NCI-H1092 treated with DMSO at 0.1 percent for 48 hours (cell line): ENCODE data around the gene CASK.

Experiments
- DNase-seq: peaks from one replicate; lab custom pipeline; 2025; lab: John Stamatoyannopoulos, UW

The CASK gene

DNA sequence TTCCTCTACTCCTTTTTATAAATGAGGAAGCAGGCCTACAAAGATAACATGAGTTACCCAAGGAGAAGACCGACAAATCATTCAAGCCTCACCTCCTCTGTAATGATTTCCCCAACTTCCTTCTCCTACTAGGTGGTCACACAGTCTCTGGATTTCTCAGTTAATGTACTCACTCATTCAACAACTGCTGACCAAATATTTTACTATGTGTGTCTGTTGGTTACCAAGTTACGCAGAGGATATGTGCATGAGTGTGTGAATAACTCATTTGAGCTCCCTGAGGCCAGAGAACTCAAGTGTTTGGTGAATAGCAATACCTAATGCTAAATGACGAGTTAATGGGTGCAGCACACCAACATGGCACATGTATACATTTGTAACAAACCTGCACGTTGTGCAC is 10.4 kb downstream of the CASK start:
- no peak for DNase-seq

DNA sequence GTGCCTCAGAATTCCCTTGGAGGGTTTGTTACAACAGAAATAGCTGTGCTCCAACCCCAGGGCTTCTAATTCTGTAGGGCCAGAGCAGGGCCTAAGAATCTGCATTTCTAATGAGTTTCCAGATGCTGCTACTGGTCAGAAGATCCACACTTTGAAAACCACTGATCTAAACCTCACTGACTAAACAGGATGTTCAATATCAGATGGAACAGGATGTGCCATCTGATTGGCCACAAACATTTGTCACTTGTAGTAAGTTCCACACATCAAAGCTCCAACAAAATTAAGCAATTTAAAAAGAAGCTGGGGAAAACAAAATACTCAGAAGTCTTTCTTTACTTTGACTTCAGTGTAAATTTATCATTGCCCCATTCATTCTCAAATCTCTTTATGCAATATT is 14.3 kb downstream of the CASK start:
- DNase-seq: no peak

DNA sequence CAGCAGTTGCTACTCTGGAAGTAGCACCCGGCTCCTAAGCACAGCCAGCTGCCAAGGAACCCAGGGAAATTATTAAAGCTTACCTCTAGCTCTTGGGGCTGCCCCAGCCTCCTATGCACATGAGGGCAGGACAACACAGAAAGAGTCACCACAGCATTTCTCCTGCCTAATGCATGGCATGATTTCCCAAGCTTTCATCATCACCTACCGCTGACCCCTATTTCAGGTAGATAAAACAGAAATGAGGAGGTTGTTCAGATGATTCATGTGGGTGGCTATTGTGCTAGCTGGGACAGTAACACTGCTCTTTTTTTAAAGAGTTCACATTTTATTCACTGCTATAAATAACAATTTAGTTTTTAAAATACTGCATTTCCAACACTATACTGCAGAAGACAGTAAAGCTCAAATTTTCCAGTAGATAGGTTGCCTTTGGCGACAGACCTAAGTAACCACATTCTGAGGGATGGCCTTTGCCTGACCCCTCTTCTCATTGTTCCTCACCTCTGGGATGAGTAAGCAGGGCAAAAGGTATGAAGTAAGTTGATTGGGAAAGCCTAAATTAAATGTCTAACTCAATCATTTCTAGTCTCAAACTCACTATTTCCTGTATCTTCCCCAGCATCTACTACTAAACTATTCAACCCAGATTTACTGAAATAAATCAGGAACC is 16.7 kb downstream of the CASK start:
- no peak for DNase-seq

DNA sequence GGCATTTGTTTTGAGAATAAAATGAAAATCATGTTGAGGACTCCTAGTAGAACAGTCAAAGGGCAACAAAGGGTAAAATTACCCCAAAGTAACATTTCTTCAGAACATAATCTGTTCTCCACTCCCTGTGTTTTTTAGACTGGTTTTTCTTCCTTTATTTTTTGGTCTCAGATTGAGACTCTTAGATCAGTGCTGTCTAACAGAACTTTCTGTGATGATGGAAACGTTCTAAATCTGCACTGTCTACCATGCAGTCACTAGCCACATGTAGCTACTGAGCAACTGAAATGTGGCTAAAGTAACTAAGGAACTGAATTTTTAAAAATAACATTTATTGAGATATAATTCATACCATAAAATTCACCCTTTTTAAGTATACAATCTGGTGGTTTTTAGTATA is 19.8 kb downstream of the CASK start:
- DNase-seq: no peak

DNA sequence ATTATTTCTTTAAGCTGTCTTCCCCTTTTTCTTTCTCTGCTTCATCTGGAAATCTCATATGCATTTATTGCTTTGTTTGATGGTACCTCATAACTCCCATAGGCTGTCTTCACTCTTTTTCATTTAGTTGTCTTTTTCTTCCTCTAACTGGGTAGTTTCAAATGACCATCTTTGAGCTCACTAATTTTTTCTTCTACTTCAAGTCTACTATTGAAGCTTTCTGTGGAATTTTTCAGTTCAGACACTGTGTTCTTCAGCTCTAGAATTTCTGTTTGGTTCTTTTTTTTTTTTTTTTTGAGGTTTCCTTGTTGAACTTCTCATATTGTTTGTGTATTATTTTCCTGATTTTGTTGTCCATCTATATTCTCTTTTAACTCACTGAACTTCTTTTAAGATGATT is 23.0 kb downstream of the CASK start:
- DNase-seq: no peak

DNA sequence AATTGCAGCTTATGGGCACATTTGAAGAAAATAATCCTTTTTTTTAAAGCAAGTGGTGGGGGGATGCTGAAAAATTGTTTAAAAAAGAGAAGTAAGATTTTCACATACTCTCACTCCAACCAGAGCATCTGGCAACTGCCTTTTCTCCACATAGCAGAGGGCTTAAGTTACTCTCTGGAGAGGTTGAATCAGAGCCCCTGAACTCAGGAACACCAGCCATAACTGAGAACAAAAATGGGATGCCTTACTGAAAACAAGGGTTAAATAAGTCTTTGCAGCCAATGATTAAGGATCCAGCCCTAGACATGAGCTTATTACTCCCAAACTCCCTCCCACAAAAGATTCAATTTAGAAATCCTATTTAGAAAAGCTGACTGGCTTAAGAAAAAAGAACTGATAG is 27.5 kb downstream of the CASK start:
- DNase-seq: no peak

DNA sequence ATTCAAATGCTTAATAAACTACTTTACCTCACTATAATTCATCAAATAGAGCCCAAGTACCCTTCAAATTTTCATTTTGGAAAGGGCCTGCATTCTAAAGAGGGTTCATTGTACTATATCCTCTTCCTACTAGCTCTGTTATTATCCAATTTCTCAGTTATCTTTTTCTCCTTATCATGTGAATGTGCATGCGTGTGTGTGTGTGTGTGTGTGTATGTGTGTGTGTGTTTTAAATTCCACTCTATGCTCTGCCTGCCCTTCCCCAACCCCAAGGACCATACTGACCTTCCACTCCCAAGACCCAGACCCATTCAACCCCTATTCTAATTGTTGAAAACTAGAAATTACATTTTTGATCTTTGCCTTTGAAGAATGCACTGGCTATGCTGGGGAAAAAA is 33.3 kb downstream of the CASK start:
- no peak for DNase-seq

DNA sequence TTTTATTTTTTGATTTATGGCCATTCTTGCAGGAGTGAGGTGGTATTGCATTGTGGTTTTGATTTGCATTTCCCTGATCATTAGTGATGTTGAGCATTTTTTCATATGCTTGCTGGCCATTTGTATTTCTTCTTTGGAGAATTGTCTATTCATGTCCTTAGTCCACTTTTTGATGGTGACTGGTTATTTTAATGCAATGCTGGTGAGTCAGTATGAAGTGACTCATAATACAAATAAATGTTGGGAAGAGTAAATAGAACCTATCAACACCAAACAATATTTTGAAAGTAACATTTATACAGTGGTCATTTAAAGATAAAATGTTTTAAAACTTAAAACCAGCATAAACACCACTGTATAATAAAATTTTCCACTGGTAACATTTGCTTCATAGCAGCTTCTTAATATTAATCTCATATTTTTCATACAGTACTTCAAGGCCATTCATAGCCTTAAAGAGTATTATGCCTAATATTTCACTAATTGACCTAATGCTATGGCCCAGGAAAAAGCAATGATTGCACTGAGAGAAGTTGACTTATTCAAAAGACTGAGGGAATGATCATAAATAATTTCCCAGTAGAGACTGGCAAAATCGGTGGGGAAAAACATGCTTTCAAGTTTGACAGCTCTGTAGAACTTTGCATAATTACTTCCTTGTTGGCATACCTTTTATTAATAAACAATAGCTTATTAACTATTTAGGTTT is 33.9 kb downstream of the CASK start:
- DNase-seq: no peak

DNA sequence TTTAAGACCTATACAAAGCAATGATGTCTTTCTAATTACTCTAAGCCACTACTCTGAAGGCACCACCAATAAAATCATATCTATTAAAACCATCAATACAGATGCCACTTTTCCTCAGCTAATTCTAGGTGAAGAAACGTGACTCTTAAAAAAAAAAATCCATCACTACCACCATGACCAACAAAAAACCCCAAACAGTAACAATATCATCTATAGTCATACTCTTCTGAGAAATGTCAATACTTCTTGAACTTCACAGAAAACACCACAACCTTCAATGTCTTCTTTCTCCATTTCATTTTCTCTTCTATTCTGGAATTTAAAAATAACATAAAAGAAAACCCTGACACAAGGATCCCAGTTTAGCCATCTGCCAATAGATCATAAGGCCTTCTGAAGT is 35.7 kb downstream of the CASK start:
- DNase-seq: no peak

DNA sequence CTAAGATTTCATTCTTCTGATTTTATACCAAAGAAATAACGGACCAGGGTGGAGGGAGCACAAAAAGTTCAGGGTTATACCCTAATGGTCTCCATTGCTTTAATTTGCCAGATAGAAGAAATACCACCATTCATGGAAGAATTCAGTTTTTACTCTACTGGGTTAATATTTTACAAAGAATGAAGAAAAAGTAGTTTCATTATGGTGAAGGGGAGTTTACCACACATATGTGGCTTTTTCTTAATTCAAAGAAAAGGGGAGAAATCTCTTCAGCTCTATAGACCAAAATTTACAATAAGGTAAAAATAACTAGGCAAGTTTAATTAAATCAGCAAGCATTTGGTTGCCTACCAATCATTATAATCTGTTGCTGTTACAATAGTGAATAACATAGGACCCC is 37.6 kb downstream of the CASK start:
- DNase-seq: no peak

DNA sequence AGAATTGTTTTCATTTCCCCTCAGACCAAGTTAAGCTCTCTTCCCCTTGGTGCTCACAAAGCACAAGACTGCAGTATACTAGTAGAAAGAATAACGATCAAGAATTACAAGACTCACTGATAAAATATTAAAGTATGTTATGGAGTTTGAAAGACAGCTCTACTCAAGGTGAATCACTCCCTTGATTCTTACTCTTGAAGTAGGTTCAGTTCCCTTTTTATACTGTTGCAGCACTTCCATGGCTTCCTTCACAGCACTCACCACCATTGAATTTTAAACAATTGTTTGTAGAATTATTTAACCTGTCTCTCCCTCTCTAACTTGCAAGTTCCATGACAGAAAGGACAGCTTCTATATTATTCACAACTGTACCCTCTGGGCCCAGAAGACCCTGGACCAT is 42.2 kb downstream of the CASK start:
- no peak for DNase-seq

DNA sequence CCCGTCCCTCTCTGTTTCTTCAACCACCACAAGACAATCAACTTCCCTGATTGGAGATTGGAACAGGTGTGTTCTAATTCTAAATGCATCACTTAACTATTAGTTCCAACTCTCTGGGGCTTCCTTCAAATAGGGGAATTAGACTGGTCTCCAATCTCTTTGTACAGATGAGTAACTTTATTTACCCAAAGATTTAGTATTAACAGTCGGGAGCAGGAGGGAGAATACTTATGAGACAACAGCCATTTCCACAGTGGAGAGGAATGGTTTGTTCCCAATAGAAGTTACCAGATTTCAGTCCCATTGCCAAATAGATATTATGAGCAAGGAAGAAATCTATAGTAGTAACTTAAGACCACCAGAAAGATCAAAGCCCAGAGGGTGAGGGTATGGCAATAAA is 46.2 kb downstream of the CASK start:
- no peak for DNase-seq

DNA sequence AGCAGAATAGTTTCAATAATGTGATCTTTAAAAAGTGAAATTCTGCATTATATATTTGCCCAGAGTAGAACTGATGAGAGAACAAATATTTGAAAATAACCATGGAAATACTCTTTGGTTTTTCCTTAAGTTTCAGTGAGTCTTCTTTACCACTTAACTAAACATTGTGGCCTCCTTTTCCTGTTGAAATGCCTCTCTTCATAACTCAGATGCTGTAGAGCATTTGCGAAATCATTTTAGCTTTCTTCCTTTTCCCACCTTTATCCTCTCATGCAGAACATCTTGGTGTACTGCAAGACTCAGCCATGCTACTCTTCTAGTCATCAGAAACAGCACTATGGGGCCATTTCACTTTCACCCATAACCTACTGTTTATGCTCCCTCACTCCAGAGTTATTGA is 48.2 kb downstream of the CASK start:
- no peak for DNase-seq

DNA sequence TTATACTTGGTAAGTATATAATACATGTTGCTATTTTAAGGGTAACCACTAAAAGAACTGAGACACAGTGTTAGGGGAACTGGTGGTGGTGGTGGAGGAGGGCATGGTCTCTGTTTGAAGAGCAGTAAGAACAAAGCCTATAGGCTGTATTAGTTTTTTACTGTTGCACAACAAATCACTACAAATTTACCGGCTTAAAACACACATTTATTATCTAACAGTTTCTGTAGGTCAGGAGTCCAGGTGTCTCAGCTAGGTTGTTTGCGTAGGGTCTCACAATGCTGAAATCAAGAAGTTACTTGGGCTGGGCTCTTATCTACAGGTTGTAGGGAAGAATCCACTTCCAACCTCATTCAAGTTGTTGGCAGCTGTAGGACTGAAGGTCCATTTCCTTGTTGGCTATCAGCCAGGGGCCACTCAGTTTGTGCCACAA is 52.6 kb downstream of the CASK start:
- no peak for DNase-seq

DNA sequence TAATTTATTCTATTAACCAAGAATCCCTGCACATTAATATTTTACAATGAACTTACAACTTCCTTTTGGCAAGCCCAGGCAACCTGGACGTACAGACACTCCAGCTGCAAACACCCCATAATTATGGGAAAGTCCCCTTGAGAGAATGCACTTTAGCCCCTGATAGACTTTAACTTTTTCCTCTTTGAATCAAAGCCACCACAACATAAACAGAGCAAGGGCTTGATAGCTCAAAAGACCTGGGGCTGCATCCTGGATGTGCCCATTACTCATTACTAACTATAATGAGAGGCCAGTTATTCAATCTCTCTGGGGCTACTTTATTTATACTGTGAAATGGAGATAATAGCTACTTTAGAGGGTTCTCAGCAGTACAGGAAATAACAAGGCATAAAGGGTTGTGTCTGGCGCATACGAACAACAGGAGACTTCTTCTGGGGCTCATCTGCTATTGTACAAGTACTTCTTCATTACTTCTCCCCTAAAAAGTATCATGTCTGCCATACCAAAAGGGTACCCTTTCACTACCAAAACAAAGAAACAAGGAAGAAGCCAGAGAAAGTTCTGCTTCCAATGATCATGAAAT is 54.9 kb downstream of the CASK start:
- no peak for DNase-seq

DNA sequence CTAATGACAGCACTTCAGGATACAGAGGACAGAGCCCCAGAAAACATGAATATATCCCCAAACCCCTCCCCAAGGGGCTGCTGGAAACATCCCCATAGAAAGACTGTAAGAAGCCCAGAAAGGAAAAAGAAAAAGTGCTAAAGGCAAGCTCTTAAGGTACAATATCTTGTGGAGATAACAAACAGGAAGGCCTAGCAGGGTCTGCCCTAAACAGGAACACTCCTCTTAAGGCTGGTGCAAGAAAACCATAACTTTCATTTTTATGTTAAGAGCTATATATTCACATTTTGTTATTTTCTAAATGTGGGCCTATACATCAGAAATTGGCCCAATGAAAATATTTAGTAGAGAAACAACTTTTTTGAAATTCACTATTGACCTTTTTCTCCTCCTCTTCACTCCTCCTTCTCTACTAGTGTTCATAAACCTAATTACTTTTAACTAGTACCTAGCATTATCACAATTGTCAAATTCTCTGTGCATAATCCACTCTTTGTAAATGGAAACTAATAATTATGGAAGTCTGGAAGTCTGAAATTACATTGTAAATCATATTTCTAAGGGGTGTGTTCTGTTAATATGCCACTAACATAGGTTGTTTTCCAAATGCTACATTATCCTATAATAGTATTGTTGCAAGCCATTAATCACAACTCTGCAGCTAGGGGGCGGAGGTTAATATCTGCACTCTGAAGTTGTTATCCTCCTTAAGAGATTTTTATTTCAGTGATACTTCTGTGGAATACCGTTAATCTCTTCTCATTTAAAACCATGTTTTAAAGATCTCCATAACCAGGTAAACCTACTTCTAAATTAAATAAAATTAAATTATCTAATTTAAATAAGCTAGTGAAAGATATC is 59.8 kb downstream of the CASK start:
- DNase-seq: no peak

DNA sequence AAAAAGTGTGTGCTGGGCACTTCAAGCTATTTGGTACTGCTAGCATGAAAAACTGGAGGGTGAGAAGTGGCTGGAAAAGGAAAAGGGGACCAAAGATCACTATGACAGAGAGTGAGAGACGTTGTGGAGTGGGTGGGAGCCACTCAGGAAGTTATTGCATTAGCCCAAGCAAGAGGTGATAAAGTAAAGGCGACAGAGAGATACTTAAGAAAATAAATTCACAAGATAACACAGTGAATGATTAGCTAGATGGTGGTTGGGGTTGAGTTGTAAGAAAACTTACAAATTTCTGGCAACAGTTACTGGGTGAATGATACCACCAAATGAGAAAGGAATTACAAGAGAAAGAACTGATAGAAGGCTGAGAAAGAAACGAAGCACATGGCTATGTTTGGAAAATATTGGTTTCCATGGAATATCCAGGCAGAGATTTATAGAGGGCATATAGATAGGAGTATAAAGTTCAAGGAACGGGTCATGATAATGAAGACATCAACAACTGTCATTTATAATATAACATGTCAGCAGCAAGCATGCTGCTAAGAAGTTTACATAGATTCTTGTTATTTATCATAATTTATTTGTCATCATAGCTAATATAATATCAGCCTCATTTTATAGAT is 60.7 kb downstream of the CASK start:
- no peak for DNase-seq

DNA sequence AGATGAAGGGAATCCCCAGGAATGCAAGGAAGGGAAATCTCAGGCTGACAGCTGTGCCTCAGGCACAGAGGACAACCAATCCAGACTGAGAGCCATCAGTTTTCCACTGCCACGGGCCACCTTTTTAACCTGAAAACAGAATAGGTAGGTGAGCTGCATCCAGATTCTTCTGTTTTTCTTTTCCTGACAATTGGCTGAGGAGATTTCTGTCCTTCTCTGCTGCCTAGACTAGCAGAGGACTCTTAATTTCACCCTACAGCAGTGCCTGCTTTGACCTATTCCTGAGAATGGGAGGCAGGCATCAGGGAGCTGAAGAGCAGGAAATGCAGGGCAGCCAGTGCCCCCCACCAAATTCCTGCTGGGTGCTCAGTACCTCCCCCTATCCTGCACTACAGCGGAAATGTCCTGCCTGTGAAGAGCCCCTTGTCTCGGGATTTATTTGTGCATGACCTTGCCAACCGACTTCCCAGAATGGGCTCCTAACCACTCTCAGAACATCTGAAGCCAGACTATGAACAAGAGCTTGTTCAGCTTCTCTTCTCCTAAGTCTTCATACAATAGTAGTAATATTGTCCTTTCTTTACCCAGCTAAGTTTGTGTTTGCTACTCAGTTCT is 65.1 kb downstream of the CASK start:
- DNase-seq: no peak

DNA sequence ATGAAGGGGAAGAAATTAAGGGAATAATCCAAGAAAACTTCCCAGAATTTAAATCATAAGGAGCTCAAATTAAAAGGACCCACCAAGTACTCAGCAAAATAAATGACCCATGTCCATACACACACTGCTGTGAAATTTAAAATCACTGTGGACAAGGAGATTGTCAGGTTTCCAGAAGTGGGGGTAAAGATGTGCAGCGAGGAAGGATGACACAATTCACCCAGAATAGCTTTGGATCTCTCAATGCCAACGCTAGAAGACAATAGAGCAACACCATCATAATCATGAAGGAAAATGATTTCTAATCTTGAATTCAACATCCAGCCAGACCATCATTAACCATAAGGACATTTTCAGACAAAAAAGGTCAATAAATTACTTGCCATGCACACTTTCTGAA is 65.7 kb downstream of the CASK start:
- DNase-seq: no peak

DNA sequence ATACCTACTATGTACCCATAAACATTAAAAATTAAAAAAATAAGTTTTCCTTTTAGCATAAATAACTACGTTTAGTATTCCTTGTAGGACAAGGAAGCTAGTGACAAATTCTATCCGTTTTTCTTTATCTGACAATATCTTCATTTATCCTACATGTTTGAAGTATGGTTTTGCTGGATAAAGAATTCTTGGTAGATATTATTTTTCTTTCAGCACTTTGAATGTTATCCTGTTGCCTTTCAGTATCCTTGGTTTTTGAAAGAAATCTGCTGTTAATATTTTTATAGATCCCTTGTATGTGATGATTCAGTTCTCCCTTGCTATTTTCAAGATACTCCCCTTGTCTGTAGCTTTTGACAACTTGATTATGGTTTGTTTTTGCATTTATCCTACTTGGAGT is 76.6 kb downstream of the CASK start:
- DNase-seq: no peak

DNA sequence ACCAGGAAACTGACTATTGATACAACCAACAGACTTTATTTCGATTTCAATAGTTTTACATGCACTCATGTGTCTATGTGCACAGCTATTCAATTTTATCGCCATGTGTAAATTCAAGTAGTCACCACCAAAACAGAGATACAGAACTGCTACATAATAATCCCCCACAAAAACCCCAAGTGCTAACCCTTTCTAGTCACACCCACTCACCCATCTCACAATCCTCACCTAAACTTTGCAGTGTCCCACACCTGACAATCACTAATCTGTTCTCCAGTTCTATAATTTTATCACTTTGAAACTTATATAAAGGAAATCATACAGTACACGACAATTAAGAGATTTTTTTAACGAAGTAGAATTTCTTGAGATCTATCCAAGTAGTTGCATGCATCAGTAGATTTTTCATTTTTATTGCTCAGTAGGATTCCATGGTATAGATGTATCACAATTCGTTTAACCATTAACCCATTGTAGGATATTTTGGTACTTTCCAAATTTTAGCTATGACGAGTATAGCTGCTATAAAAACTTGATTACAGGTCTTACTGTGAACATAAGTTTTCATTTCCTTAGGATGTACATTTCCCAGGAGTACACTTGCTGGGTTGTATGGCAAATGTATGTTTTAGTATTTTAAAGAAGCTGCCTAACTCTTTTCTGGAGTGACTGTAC is 85.9 kb downstream of the CASK start:
- no peak for DNase-seq
